ENCODE data around the gene SYNGR3.
"Not testable (repeated sequence)": the region's sequence is repeated elsewhere in the genome, so short reads cannot be mapped to it uniquely, and the experiment has no call there.

Gene SYNGR3

GRCh38 chr16:1960665-1961630 is 28.8 kb upstream of the SYNGR3 start:
- DNase-seq: peak; percentile 78

GRCh38 chr16:1961651-1962067 is 28.1 kb upstream of the SYNGR3 start:
- no peak for DNase-seq

GRCh38 chr16:1962161-1963153 is 27.3 kb upstream of the SYNGR3 start:
- not testable (repeated sequence) for DNase-seq

- DNase-seq: peak; percentile 80
These were observed 25.8 kb upstream of the SYNGR3 start for GRCh38 chr16:1963806-1964505.

GRCh38 chr16:1964506-1965395 is 25.0 kb upstream of the SYNGR3 start, which contains the start of gene RPS2:
RPS2 (minus strand) TSS chr16:1964826; CDS start chr16:1964625, 201 bp downstream.
- DNase-seq: peak; percentile 99

GRCh38 chr16:1965396-1966001 is 24.3 kb upstream of the SYNGR3 start:
- no peak for DNase-seq

GRCh38 chr16:1966460-1966859 is 23.3 kb upstream of the SYNGR3 start, which contains the start of gene RNF151:
RNF151 (plus strand) TSS chr16:1966856; CDS start chr16:1966882, 26 bp downstream.
- no peak for DNase-seq

- no peak for DNase-seq
These were observed 21.4 kb upstream of the SYNGR3 start for GRCh38 chr16:1968146-1968953.

- DNase-seq: peak; percentile 99
These were observed 17.8 kb upstream of the SYNGR3 start, which contains the start of gene TBL3 for GRCh38 chr16:1971796-1972489. TBL3 (plus strand) TSS chr16:1972053; CDS start chr16:1972165, 112 bp downstream.

- DNase-seq: peak; percentile 75
These were observed 17.3 kb upstream of the SYNGR3 start for GRCh38 chr16:1972490-1972877.

- DNase-seq: no peak
These were observed 16.2 kb upstream of the SYNGR3 start for GRCh38 chr16:1973461-1974156.

GRCh38 chr16:1974157-1975070 is 15.4 kb upstream of the SYNGR3 start:
- no peak for DNase-seq

- DNase-seq: no peak
These were observed 14.1 kb upstream of the SYNGR3 start for GRCh38 chr16:1975432-1976215.

- DNase-seq: no peak
These were observed 13.6 kb upstream of the SYNGR3 start for GRCh38 chr16:1976216-1976520.

- DNase-seq: no peak
These were observed 12.6 kb upstream of the SYNGR3 start for GRCh38 chr16:1976951-1977874.

- DNase-seq: no peak
These were observed 11.9 kb upstream of the SYNGR3 start for GRCh38 chr16:1977875-1978268.
